CD8-positive, alpha-beta memory T cell (primary cell): ENCODE data around the gene TRIM52. TPM values are rescaled to one million over a fixed set of nuclear protein-coding genes. Genes with fewer than 3 reads are reported as not detected.

Experiments
- CTCF ChIA-PET: fragments of 350-600 bp; sonication (Branson Sonifier 250); formaldehyde crosslinking; loops from one replicate; lab custom pipeline; 2021; ENCODE audit warnings: antibody characterized with exemption; lab: Charles Lee
- POLR2A ChIA-PET: fragments of 350-600 bp; sonication (Branson Sonifier 250); formaldehyde crosslinking; loops from one replicate; lab custom pipeline; 2021; ENCODE audit warnings: antibody characterized with exemption; lab: Charles Lee
- DNase-seq, 5 donors: peaks; one replicate each; pipeline versions ENCODE4 v3.0.0 to v3.0.0-alpha.2; 2020 to 2022; ENCODE audit warnings: mixed read lengths in 1 of 5
- H3K27ac ChIP-seq: one replicate; pipeline ENCODE4 v1.7.0; 2013; ENCODE audit warnings: low read depth, mild to moderate bottlenecking, low read length, moderate library complexity
- H3K27me3 ChIP-seq: 2 replicates; pipeline ENCODE4 v1.7.0; 2013; ENCODE audit warnings: low read length, mild to moderate bottlenecking; ENCODE audit not compliant: insufficient read depth, poor library complexity, severe bottlenecking
- H3K36me3 ChIP-seq: 2 replicates; pipeline ENCODE4 v1.7.0; 2013; ENCODE audit warnings: mild to moderate bottlenecking, low read length, moderate library complexity; ENCODE audit not compliant: insufficient read depth
- H3K4me1 ChIP-seq: 2 replicates; pipeline ENCODE4 v1.7.0; 2013; ENCODE audit warnings: mild to moderate bottlenecking, low read length, moderate library complexity; ENCODE audit not compliant: insufficient read depth
- H3K4me3 ChIP-seq: 2 replicates; pipeline ENCODE4 v1.7.0; 2013; ENCODE audit warnings: mild to moderate bottlenecking, low read length
- H3K9me3 ChIP-seq: 2 replicates; pipeline ENCODE4 v1.7.0; 2013; ENCODE audit warnings: mild to moderate bottlenecking, low read length
- H3K27ac Mint-ChIP-seq, 8 donors: one replicate each; pipeline ENCODE4 v1.8.0; 2020 to 2021; ENCODE audit warnings: mixed read lengths in 8 of 8, mild to moderate bottlenecking in 6 of 8, inconsistent platforms in 3 of 8, moderate library complexity in 3 of 8
- H3K27me3 Mint-ChIP-seq, 2 donors: one replicate each; pipeline ENCODE4 v1.8.0; 2020 to 2021; ENCODE audit warnings: mixed read lengths in 2 of 2, mild to moderate bottlenecking in 1 of 2, moderate library complexity in 1 of 2
- H3K36me3 Mint-ChIP-seq, 3 donors: one replicate each; pipeline ENCODE4 v1.8.0; 2020 to 2021; ENCODE audit warnings: mixed read lengths in 3 of 3, inconsistent platforms in 1 of 3, mild to moderate bottlenecking in 1 of 3
- H3K4me1 Mint-ChIP-seq, 3 donors: one replicate each; pipeline ENCODE4 v1.8.0; 2020 to 2021; ENCODE audit warnings: mixed read lengths in 3 of 3, inconsistent platforms in 1 of 3, mild to moderate bottlenecking in 1 of 3
- H3K4me3 Mint-ChIP-seq, 7 donors: one replicate each; pipeline ENCODE4 v1.8.0; 2020 to 2021; ENCODE audit warnings: mixed read lengths in 7 of 7, mild to moderate bottlenecking in 6 of 7, moderate library complexity in 4 of 7, inconsistent platforms in 2 of 7
- H3K9me3 Mint-ChIP-seq, 5 donors: one replicate each; pipeline ENCODE4 v1.8.0; 2020 to 2022; ENCODE audit warnings: mixed read lengths in 5 of 5, mild to moderate bottlenecking in 3 of 5, moderate library complexity in 2 of 5, inconsistent platforms in 1 of 5
- polyA plus RNA-seq: library from polyadenylated mRNA; unstranded; fragments of 300-500 nt; fragmentation: Illumina TruSeq; gene quantifications from one replicate; pipeline ENCODE4 v1.2.3, GENCODE V29; 2021
- total RNA-seq, 2 experiments: library from RNA; stranded (reverse); gene quantifications; one replicate each; pipeline ENCODE4 v1.2.3, GENCODE V29; 2021

The TRIM52 gene
- total and polyA plus RNA-seq, 3 experiments from 2014 or later: 14.1 to 46.3 (median 17.1) TPM

GRCh38 chr5:181235323-181235688 is 25.6 kb downstream of the TRIM52 start:
- Mint-ChIP-seq H3K27me3 (peaks cover 0 to 2% of the 10 kb centered on the region in 2 donors), H3K27ac (peak overlapping the region in 6 of 8 donors; percentile 1 to 70 (median 62)), H3K4me1 (peaks cover 17 to 28% (median 21%) of the 10 kb centered on the region in 3 donors), H3K4me3 (no peak overlapping the region), H3K36me3 (peaks cover 19 to 94% (median 31%) of the 10 kb centered on the region in 3 donors), H3K9me3 (no peaks in the 10 kb centered on the region)
- POLR2A ChIA-PET: interaction anchor here (0.6 to 3.9 kb wide), 4 partner anchors 12 to 30 kb away, joined by 3 to 20 read pairs (median 6); partner anchors contain the start of gene TRIM41
- no peak overlapping the region for H3K4me3 ChIP-seq
- no peak overlapping the region for H3K27ac ChIP-seq
- peaks cover 73% of the 10 kb centered on the region for H3K36me3 ChIP-seq
- H3K27me3 ChIP-seq: no peaks in the 10 kb centered on the region
- peaks cover 3% of the 10 kb centered on the region for H3K4me1 ChIP-seq
- no peaks in the 10 kb centered on the region for H3K9me3 ChIP-seq
- DNase-seq: no peak
- CTCF ChIA-PET: interaction anchor here (1.3 to 1.4 kb wide), 2 partner anchors 11 to 47 kb away, joined by 4 to 7 read pairs; no protein-coding TSS in a partner anchor

GRCh38 chr5:181234455-181235306 is 26.3 kb downstream of the TRIM52 start:
- peak overlapping the region in 6 of 8 donors; percentile 1 to 70 (median 62) for H3K27ac Mint-ChIP-seq
- H3K4me3 ChIP-seq: no peak overlapping the region
- H3K4me1 Mint-ChIP-seq: peaks cover 21 to 31% (median 25%) of the 10 kb centered on the region in 3 donors
- no peaks in the 10 kb centered on the region for H3K27me3 ChIP-seq
- ChIA-PET POLR2A (interaction anchor here (0.6 to 3.9 kb wide), 4 partner anchors 12 to 30 kb away, joined by 3 to 20 read pairs (median 6); partner anchors contain the start of gene TRIM41), CTCF (interaction anchor here (1.3 to 1.4 kb wide), 2 partner anchors 10 to 46 kb away, joined by 4 to 7 read pairs; no protein-coding TSS in a partner anchor)
- peaks cover 71% of the 10 kb centered on the region for H3K36me3 ChIP-seq
- H3K27ac ChIP-seq: no peak overlapping the region
- H3K36me3 Mint-ChIP-seq: peaks cover 19 to 93% (median 31%) of the 10 kb centered on the region in 3 donors
- no peaks in the 10 kb centered on the region for H3K9me3 Mint-ChIP-seq
- H3K27me3 Mint-ChIP-seq: peaks cover 0 to 2% of the 10 kb centered on the region in 2 donors
- H3K9me3 ChIP-seq: no peaks in the 10 kb centered on the region
- no peak overlapping the region for H3K4me3 Mint-ChIP-seq
- DNase-seq: no peak
- peaks cover 7% of the 10 kb centered on the region for H3K4me1 ChIP-seq

- H3K9me3 ChIP-seq: no peaks in the 10 kb centered on the region
- H3K36me3 Mint-ChIP-seq: peaks cover 13 to 93% (median 30%) of the 10 kb centered on the region in 3 donors
Observed at GRCh38 chr5:181233801-181234454, 27.0 kb downstream of the TRIM52 start.

GRCh38 chr5:181233088-181233800 is 27.7 kb downstream of the TRIM52 start:
- no peak for DNase-seq
- peaks cover 22 to 28% (median 23%) of the 10 kb centered on the region in 3 donors for H3K4me1 Mint-ChIP-seq
- peaks cover 10 to 87% (median 25%) of the 10 kb centered on the region in 3 donors for H3K36me3 Mint-ChIP-seq
- Histone ChIP-seq H3K4me1 (peaks cover 8% of the 10 kb centered on the region), H3K27ac (no peak overlapping the region), H3K4me3 (no peak overlapping the region), H3K9me3 (no peaks in the 10 kb centered on the region), H3K27me3 (no peaks in the 10 kb centered on the region), H3K36me3 (peaks cover 57% of the 10 kb centered on the region)
- ChIA-PET CTCF (no interaction called here), POLR2A (interaction anchor here (3.9 kb wide), 1 partner anchor 10 kb away, joined by 20 read pairs; the partner anchor contains the start of gene TRIM41)
- H3K4me3 Mint-ChIP-seq: no peak overlapping the region
- peak overlapping the region in 7 of 8 donors; percentile 39 to 91 (median 66) for H3K27ac Mint-ChIP-seq
- no peaks in the 10 kb centered on the region for H3K9me3 Mint-ChIP-seq
- H3K27me3 Mint-ChIP-seq: no peaks in the 10 kb centered on the region

More at GRCh38 chr5:181233801-181234454, 27.0 kb downstream of the TRIM52 start:
- H3K36me3 ChIP-seq: peaks cover 64% of the 10 kb centered on the region
- ChIA-PET POLR2A (interaction anchor here (1.5 to 3.9 kb wide), 2 partner anchors 11 to 13 kb away, joined by 7 to 20 read pairs; partner anchors contain the start of gene TRIM41), CTCF (interaction anchor here (1.4 kb wide), 1 partner anchor 46 kb away, joined by 4 read pairs; no protein-coding TSS in a partner anchor)
- H3K4me1 ChIP-seq: peaks cover 8% of the 10 kb centered on the region
- H3K27ac ChIP-seq: no peak overlapping the region
- H3K27ac Mint-ChIP-seq: peak overlapping the region in 3 of 8 donors; percentile 11 to 78 (median 52)
- H3K4me3 ChIP-seq: no peak overlapping the region
- H3K27me3 ChIP-seq: no peaks in the 10 kb centered on the region
- peaks cover 25 to 32% (median 26%) of the 10 kb centered on the region in 3 donors for H3K4me1 Mint-ChIP-seq
- no peak overlapping the region for H3K4me3 Mint-ChIP-seq
- DNase-seq: no peak
- H3K9me3 Mint-ChIP-seq: no peaks in the 10 kb centered on the region
- H3K27me3 Mint-ChIP-seq: peaks cover 0 to 2% of the 10 kb centered on the region in 2 donors

- Histone ChIP-seq H3K36me3 (peaks cover 51% of the 10 kb centered on the region), H3K4me1 (peaks cover 8% of the 10 kb centered on the region), H3K27ac (no peak overlapping the region), H3K9me3 (no peaks in the 10 kb centered on the region), H3K4me3 (no peak overlapping the region), H3K27me3 (no peaks in the 10 kb centered on the region)
- POLR2A ChIA-PET: no interaction called here
- DNase-seq: no peak
- Mint-ChIP-seq H3K36me3 (peaks cover 4 to 80% (median 20%) of the 10 kb centered on the region in 3 donors), H3K4me3 (no peak overlapping the region), H3K4me1 (peaks cover 17 to 22% (median 17%) of the 10 kb centered on the region in 3 donors), H3K9me3 (no peaks in the 10 kb centered on the region), H3K27me3 (no peaks in the 10 kb centered on the region), H3K27ac (peak overlapping the region in 4 of 8 donors; percentile 39 to 74 (median 65))
- CTCF ChIA-PET: no interaction called here
Observed at GRCh38 chr5:181232593-181232992, 28.4 kb downstream of the TRIM52 start.

GRCh38 chr5:181231432-181231831 is 29.5 kb downstream of the TRIM52 start:
- peak overlapping the region in 4 of 8 donors; percentile 42 to 66 (median 58) for H3K27ac Mint-ChIP-seq

GRCh38 chr5:181230551-181230950 is 30.4 kb downstream of the TRIM52 start:
- Mint-ChIP-seq H3K9me3 (no peaks in the 10 kb centered on the region), H3K27me3 (no peaks in the 10 kb centered on the region), H3K4me3 (no peak overlapping the region), H3K36me3 (peaks cover 4 to 66% (median 12%) of the 10 kb centered on the region in 3 donors), H3K4me1 (peaks cover 23 to 36% (median 26%) of the 10 kb centered on the region in 3 donors), H3K27ac (peak overlapping the region in 3 of 8 donors; percentile 62 to 77 (median 66))
- Histone ChIP-seq H3K4me1 (peaks cover 20% of the 10 kb centered on the region), H3K36me3 (peaks cover 30% of the 10 kb centered on the region), H3K27ac (no peak overlapping the region), H3K4me3 (no peak overlapping the region), H3K27me3 (no peaks in the 10 kb centered on the region), H3K9me3 (no peaks in the 10 kb centered on the region)
- no peak for DNase-seq
- ChIA-PET POLR2A (interaction anchor here (0.7 kb wide), 1 partner anchor 12 kb away, joined by 3 read pairs; no protein-coding TSS in a partner anchor), CTCF (no interaction called here)

More at GRCh38 chr5:181231432-181231831, 29.5 kb downstream of the TRIM52 start:
- H3K27me3 ChIP-seq: no peaks in the 10 kb centered on the region
- no peak overlapping the region for H3K4me3 ChIP-seq
- Mint-ChIP-seq H3K9me3 (no peaks in the 10 kb centered on the region), H3K27me3 (no peaks in the 10 kb centered on the region), H3K4me1 (peaks cover 19 to 27% (median 20%) of the 10 kb centered on the region in 3 donors), H3K36me3 (peaks cover 4 to 74% (median 17%) of the 10 kb centered on the region in 3 donors), H3K4me3 (no peak overlapping the region)
- DNase-seq: no peak
- no peaks in the 10 kb centered on the region for H3K9me3 ChIP-seq
- POLR2A ChIA-PET: interaction anchor here (0.7 kb wide), 1 partner anchor 11 kb away, joined by 3 read pairs; no protein-coding TSS in a partner anchor
- peaks cover 11% of the 10 kb centered on the region for H3K4me1 ChIP-seq
- no peak overlapping the region for H3K27ac ChIP-seq
- peaks cover 39% of the 10 kb centered on the region for H3K36me3 ChIP-seq
- CTCF ChIA-PET: interaction anchor here (1.3 kb wide), 1 partner anchor 30 kb away, joined by 5 read pairs; the partner anchor contains the start of gene TRIM52
